Neural cell (in vitro differentiated cells): Measurements from ENCODE around the gene NHEJ1. TPM values are rescaled to one million over a fixed set of nuclear protein-coding genes. Genes with fewer than 3 reads are reported as not detected.

Experiments
- H2AFZ ChIP-seq: fragments of 200-600, 300-800 bp; sonication (generic), shearing (Covaris generic); 2 replicates; pipeline ENCODE4 v1.6.0; 2014; ENCODE audit warnings: low read depth, mild to moderate bottlenecking, antibody characterized with exemption, low read length, moderate library complexity
- H3F3A ChIP-seq: fragments of 200-600 bp; shearing (Covaris generic); 2 replicates; pipeline ENCODE4 v1.6.1; 2016; ENCODE audit warnings: mild to moderate bottlenecking, moderate library complexity, mixed read lengths, antibody characterized with exemption, low read length; ENCODE audit not compliant: insufficient read depth, poor library complexity, severe bottlenecking
- H3K27ac ChIP-seq: fragments of 200-600, 300-800 bp; sonication (generic), shearing (Covaris generic); 2 replicates; pipeline ENCODE4 v1.5.1; 2014; ENCODE audit warnings: mild to moderate bottlenecking, low read length, moderate library complexity
- H3K27me3 ChIP-seq: fragments of 300-800, 200-600 bp; sonication (generic), shearing (Covaris generic); 2 replicates; pipeline ENCODE4 v1.6.0; 2014; ENCODE audit warnings: mild to moderate bottlenecking, low read depth, low read length, moderate library complexity; ENCODE audit not compliant: insufficient read depth
- H3K36me3 ChIP-seq: fragments of 300-800, 200-600 bp; sonication (generic), shearing (Covaris generic); 2 replicates; pipeline ENCODE4 v1.5.1; 2014; ENCODE audit warnings: mild to moderate bottlenecking, antibody characterized with exemption, low read length, moderate library complexity; ENCODE audit not compliant: insufficient read depth
- H3K4me2 ChIP-seq: fragments of 300-800, 200-600 bp; sonication (generic), shearing (Covaris generic); 2 replicates; pipeline ENCODE4 v1.6.0; 2014; ENCODE audit warnings: mild to moderate bottlenecking, low read length
- H3K4me3 ChIP-seq: fragments of 300-800, 200-600 bp; sonication (generic), shearing (Covaris generic); 2 replicates; pipeline ENCODE4 v1.5.1; 2014; ENCODE audit warnings: mild to moderate bottlenecking, low read length, moderate library complexity
- H3K79me2 ChIP-seq: fragments of 200-600 bp; shearing (Covaris generic); replicated peaks from 2 replicates; pipeline ENCODE4 v1.6.0; 2014; ENCODE audit warnings: mild to moderate bottlenecking, low read length, moderate library complexity; ENCODE audit not compliant: insufficient read depth
- H3K9ac ChIP-seq: fragments of 300-800, 200-600 bp; sonication (generic), shearing (Covaris generic); 2 replicates; pipeline ENCODE4 v1.6.1; 2016; ENCODE audit warnings: mild to moderate bottlenecking, low read length, mixed read lengths
- H3K9me2 ChIP-seq: fragments of 200-600 bp; shearing (Covaris generic); 2 replicates; pipeline ENCODE4 v1.6.1; 2016; ENCODE audit warnings: mild to moderate bottlenecking, low read length, mixed read lengths; ENCODE audit not compliant: insufficient read depth
- H3K9me3 ChIP-seq: fragments of 200-600, 300-800 bp; sonication (generic), shearing (Covaris generic); 2 replicates; pipeline ENCODE4 v1.6.1; 2016; ENCODE audit warnings: mild to moderate bottlenecking, mixed run types, low read length, moderate library complexity, mixed read lengths
- H4K20me1 ChIP-seq: fragments of 200-600 bp; shearing (Covaris generic); 2 replicates; pipeline ENCODE4 v1.6.1; 2016; ENCODE audit warnings: mild to moderate bottlenecking, mixed run types; ENCODE audit not compliant: insufficient read depth
- CTCF ChIP-seq: fragments of 450-650 bp; IDR thresholded peaks from 2 replicates; pipeline ENCODE4 v1.5.1; 2014; ENCODE audit warnings: antibody characterized with exemption, mild to moderate bottlenecking, moderate library complexity; ENCODE audit not compliant: poor library complexity, severe bottlenecking
- EP300 ChIP-seq: fragments of 450-650 bp; conservative IDR thresholded peaks from 2 replicates; pipeline ENCODE4 v1.6.1; 2014; ENCODE audit warnings: antibody characterized with exemption, mild to moderate bottlenecking, moderate library complexity; ENCODE audit not compliant: poor library complexity, severe bottlenecking
- EZH2 ChIP-seq: fragments of 200-600, 300-800 bp; shearing (Covaris generic), sonication (generic); IDR thresholded peaks from 2 replicates; pipeline ENCODE4 v1.6.1; 2014; ENCODE audit warnings: antibody characterized with exemption, low read length, borderline replicate concordance, mild to moderate bottlenecking; ENCODE audit not compliant: insufficient read depth, poor library complexity, severe bottlenecking
- MXI1 ChIP-seq: fragments of 450-650 bp; conservative IDR thresholded peaks from 2 replicates; pipeline ENCODE4 v1.6.1; 2014; ENCODE audit warnings: antibody characterized with exemption, mild to moderate bottlenecking; ENCODE audit not compliant: poor library complexity, severe bottlenecking
- POLR2AphosphoS5 ChIP-seq: IDR thresholded peaks from 2 replicates; pipeline ENCODE4 v1.6.1; 2012
- REST ChIP-seq: IDR thresholded peaks from 2 replicates; pipeline ENCODE4 v1.6.1; 2012; ENCODE audit warnings: borderline replicate concordance
- SMC3 ChIP-seq: fragments of 450-650 bp; conservative IDR thresholded peaks from 2 replicates; pipeline ENCODE4 v1.6.1; 2014; ENCODE audit warnings: antibody characterized with exemption, mild to moderate bottlenecking, moderate library complexity; ENCODE audit not compliant: poor library complexity
- TAF1 ChIP-seq: IDR thresholded peaks from 2 replicates; pipeline ENCODE4 v1.6.1; 2012; ENCODE audit warnings: low read depth
- polyA plus RNA-seq: library from polyadenylated mRNA; depleted of rRNA; stranded (reverse); fragments of >200 nt; gene quantifications from 2 replicates; pipeline ENCODE4 v1.2.3, GENCODE V29; 2014

NHEJ1 gene
- polyA plus RNA-seq, 1 donor from 2014 or later, result 12.7 TPM

- Histone ChIP-seq H3K9me3 (no peaks in the 10 kb centered on the region), H3F3A (no peaks in the 10 kb centered on the region), H2AFZ (no peak overlapping the region), H3K4me3 (no peak overlapping the region), H3K4me2 (no peak overlapping the region), H3K27ac (no peak overlapping the region), H3K36me3 (no peaks in the 10 kb centered on the region), H3K79me2 (no peaks in the 10 kb centered on the region), H3K27me3 (peaks cover 79% of the 10 kb centered on the region), H4K20me1 (no peaks in the 10 kb centered on the region), H3K9ac (no peak overlapping the region), H3K9me2 (no peaks in the 10 kb centered on the region)
- TF ChIP-seq EZH2 (no peak), POLR2AphosphoS5 (no peak), EP300 (no peak), SMC3 (no peak)
Observed at GRCh38 chr2:219062081-219062480, 98.5 kb downstream of the NHEJ1 start.

GRCh38 chr2:219060821-219061791 lies 99.5 kb downstream of the NHEJ1 start, which contains the start of gene IHH:
TSS of gene IHH (minus strand) at chr2:219060921. CDS start at chr2:219060467, 454 bp downstream.
- peak within 1 kb of the TSS; percentile 43 for H3K4me3 ChIP-seq
- H3K36me3 ChIP-seq, result no peaks in the 10 kb centered on the region
- H4K20me1 ChIP-seq, result no peaks in the 10 kb centered on the region
- H3K9me2 ChIP-seq, result no peaks in the 10 kb centered on the region
- no peak within 1 kb of the TSS for H2AFZ ChIP-seq
- H3K9ac ChIP-seq, result no peak within 1 kb of the TSS
- no peak within 1 kb of the TSS for H3K27ac ChIP-seq
- H3K79me2 ChIP-seq, result no peaks in the 10 kb centered on the region
- H3F3A ChIP-seq, result no peaks in the 10 kb centered on the region
- TF ChIP-seq EZH2, result peak; percentile 61
- no peak for TF ChIP-seq TAF1
- H3K27me3 ChIP-seq, result peaks cover 89% of the 10 kb centered on the region
- no peak within 1 kb of the TSS for H3K4me2 ChIP-seq
- no peaks in the 10 kb centered on the region for H3K9me3 ChIP-seq

GRCh38 chr2:219059725-219060682 lies 100.6 kb downstream of the NHEJ1 start:
- Histone ChIP-seq H3K27me3 (peaks cover 98% of the 10 kb centered on the region), H3K36me3 (no peaks in the 10 kb centered on the region), H2AFZ (no peak overlapping the region), H3K9ac (no peak overlapping the region), H3K27ac (no peak overlapping the region), H4K20me1 (no peaks in the 10 kb centered on the region), H3K9me2 (no peaks in the 10 kb centered on the region), H3K79me2 (no peaks in the 10 kb centered on the region), H3K9me3 (no peaks in the 10 kb centered on the region), H3K4me3 (peak overlapping the region; percentile 41), H3F3A (no peaks in the 10 kb centered on the region), H3K4me2 (no peak overlapping the region)
- TF ChIP-seq REST (no peak), EP300 (no peak), EZH2 (peak; percentile 84), MXI1 (no peak), CTCF (no peak), TAF1 (no peak)
